ENCODE results near the gene CHCHD6. TPM values are rescaled to one million over a fixed set of nuclear protein-coding genes. Genes with fewer than 3 reads are reported as not detected.

The CHCHD6 gene
- total RNA-seq, 4 donors from 2014 or later: 7.5 to 21.9 (median 16.3) TPM

- H3K36me3 ChIP-seq: no peaks in the 10 kb centered on the region
- peaks cover 0 to 4% (median 0%) of the 10 kb centered on the region in 4 donors for H3K27me3 ChIP-seq
- DNase-seq: no peak
- TF ChIP-seq POLR2A (IDR thresholded peaks at IDR 0.05) (no peak), CTCF (IDR thresholded peaks at IDR 0.05) (no peak)
- H3K27ac ChIP-seq: no peak overlapping the region
- WGBS, 2 donors: 47 to 49% methylated on average over 2 of the region's 2 CpGs
- H3K4me1 ChIP-seq: peaks cover 0 to 19% (median 0%) of the 10 kb centered on the region in 3 donors
- no peaks in the 10 kb centered on the region for H3K9me3 ChIP-seq
- intact Hi-C loops (cut with DNase I): no loop called here
- no peak overlapping the region for H3K4me3 ChIP-seq
Measured at GRCh38 chr3:126685493-126685892, 18.5 kb upstream of the CHCHD6 start.

- no peak for TF ChIP-seq POLR2A (IDR thresholded peaks at IDR 0.05)
- no peak for TF ChIP-seq CTCF (IDR thresholded peaks at IDR 0.05)
- 86 to 88% methylated on average over 4 of the region's 4 CpGs for WGBS, 2 donors
- Histone ChIP-seq H3K9me3 (no peaks in the 10 kb centered on the region), H3K27me3 (peaks cover 0 to 53% (median 1%) of the 10 kb centered on the region in 4 donors), H3K4me3 (no peak overlapping the region), H3K4me1 (no peaks in the 10 kb centered on the region), H3K27ac (no peak overlapping the region), H3K36me3 (no peaks in the 10 kb centered on the region)
- DNase-seq: no peak
- intact Hi-C loops (cut with DNase I): no loop called here
Measured at GRCh38 chr3:126691765-126692164, 12.3 kb upstream of the CHCHD6 start.

GRCh38 chr3:126692858-126693257, 11.2 kb upstream of the CHCHD6 start:
- peaks cover 0 to 60% (median 1%) of the 10 kb centered on the region in 4 donors for H3K27me3 ChIP-seq
- no peaks in the 10 kb centered on the region for H3K4me1 ChIP-seq
- H3K4me3 ChIP-seq: no peak overlapping the region
- intact Hi-C loops (cut with DNase I): no loop called here
- WGBS, 2 donors: 64 to 67% methylated on average over 3 of the region's 5 CpGs
- no peak overlapping the region for H3K27ac ChIP-seq
- no peak for TF ChIP-seq POLR2A (IDR thresholded peaks at IDR 0.05)
- H3K36me3 ChIP-seq: no peaks in the 10 kb centered on the region
- H3K9me3 ChIP-seq: no peaks in the 10 kb centered on the region
- no peak for DNase-seq

- H3K4me3 ChIP-seq: no peak overlapping the region
- no peaks in the 10 kb centered on the region for H3K4me1 ChIP-seq
- no peaks in the 10 kb centered on the region for H3K36me3 ChIP-seq
- intact Hi-C loops (cut with DNase I): no loop called here
- no peaks in the 10 kb centered on the region for H3K9me3 ChIP-seq
- TF ChIP-seq CTCF (IDR thresholded peaks at IDR 0.05): no peak
- TF ChIP-seq POLR2A (IDR thresholded peaks at IDR 0.05): no peak
- H3K27ac ChIP-seq: no peak overlapping the region
- H3K27me3 ChIP-seq: peaks cover 0 to 68% (median 1%) of the 10 kb centered on the region in 4 donors
- DNase-seq: no peak
- WGBS, 2 donors: 39 to 65% methylated on average over 2 to 3 of the region's 3 CpGs
Measured at GRCh38 chr3:126693921-126694320, 10.1 kb upstream of the CHCHD6 start.

- no peak for TF ChIP-seq CTCF (IDR thresholded peaks at IDR 0.05)
- no peak for TF ChIP-seq POLR2A (IDR thresholded peaks at IDR 0.05)
- H3K4me3 ChIP-seq: no peak overlapping the region
- H3K27ac ChIP-seq: no peak overlapping the region
- H3K9me3 ChIP-seq: no peaks in the 10 kb centered on the region
- peaks cover 0 to 76% (median 1%) of the 10 kb centered on the region in 4 donors for H3K27me3 ChIP-seq
- no peaks in the 10 kb centered on the region for H3K4me1 ChIP-seq
- H3K36me3 ChIP-seq: no peaks in the 10 kb centered on the region
- intact Hi-C loops (cut with DNase I): no loop called here
- no peak for DNase-seq
- WGBS, 2 donors: 43 to 56% methylated on average over 5 of the region's 5 CpGs
Measured at GRCh38 chr3:126696701-126697267, 7.3 kb upstream of the CHCHD6 start.

GRCh38 chr3:126699011-126699410, 5.0 kb upstream of the CHCHD6 start:
- Histone ChIP-seq H3K9me3 (no peaks in the 10 kb centered on the region), H3K4me1 (peaks cover 0 to 6% (median 6%) of the 10 kb centered on the region in 3 donors), H3K27ac (no peak overlapping the region), H3K27me3 (peaks cover 0 to 58% (median 1%) of the 10 kb centered on the region in 4 donors), H3K4me3 (no peak overlapping the region), H3K36me3 (no peaks in the 10 kb centered on the region)
- TF ChIP-seq CTCF (IDR thresholded peaks at IDR 0.05): no peak
- TF ChIP-seq POLR2A (IDR thresholded peaks at IDR 0.05): no peak
- intact Hi-C loops (cut with DNase I): no loop called here
- no peak for DNase-seq
- 66 to 84% methylated on average over 6 to 7 of the region's 7 CpGs for WGBS, 2 donors
